GM23338 (cell line): Measurements from ENCODE around the gene COL8A1. TPM values are rescaled to one million over a fixed set of nuclear protein-coding genes. Genes with fewer than 3 reads are reported as not detected.

Experiments
- ATAC-seq: fragments of 200-7000 bp; cut with Tn5 transposase; 3 replicates; pipeline ENCODE4 v1.9.1; 2020
- DNase-seq: peaks from one replicate; pipeline ENCODE4 v3.0.0-alpha.2; 2015; ENCODE audit warnings: low spot score
- H2AFZ ChIP-seq: fragments of 200-600 bp; sonication (generic); 2 replicates; pipeline ENCODE4 v1.8.0; 2016; ENCODE audit warnings: antibody characterized with exemption, mild to moderate bottlenecking, moderate library complexity
- H3F3A ChIP-seq: fragments of 200-600 bp; sonication (generic); replicated peaks from 2 replicates; pipeline ENCODE4 v1.8.0; 2017; ENCODE audit warnings: antibody characterized with exemption, mixed run types, low read depth
- H3K27ac ChIP-seq: fragments of 200-600 bp; sonication (generic); 2 replicates; pipeline ENCODE4 v1.6.1; 2016; ENCODE audit warnings: low read depth
- H3K27me3 ChIP-seq: fragments of 200-600 bp; sonication (generic); 2 replicates; pipeline ENCODE4 v1.8.0; 2016; ENCODE audit warnings: mild to moderate bottlenecking, mixed run types, moderate library complexity; ENCODE audit not compliant: insufficient read depth
- H3K36me3 ChIP-seq: fragments of 200-600 bp; sonication (generic); 2 replicates; pipeline ENCODE4 v1.8.0; 2016; ENCODE audit warnings: mild to moderate bottlenecking; ENCODE audit not compliant: insufficient read depth
- H3K4me1 ChIP-seq: fragments of 200-600 bp; sonication (generic); 2 replicates; pipeline ENCODE4 v1.8.0; 2016; ENCODE audit warnings: mild to moderate bottlenecking, moderate library complexity; ENCODE audit not compliant: insufficient read depth
- H3K4me2 ChIP-seq: fragments of 200-600 bp; sonication (generic); 2 replicates; pipeline ENCODE4 v1.7.1; 2017; ENCODE audit warnings: mixed run types
- H3K4me3 ChIP-seq: fragments of 200-600 bp; sonication (generic); 2 replicates; pipeline ENCODE4 v1.6.1; 2016; ENCODE audit warnings: mixed run types
- H3K79me2 ChIP-seq: fragments of 200-600 bp; sonication (generic); replicated peaks from 2 replicates; pipeline ENCODE4 v1.8.0; 2017; ENCODE audit warnings: mild to moderate bottlenecking; ENCODE audit not compliant: insufficient read depth
- H3K9me2 ChIP-seq: fragments of 200-600 bp; sonication (generic); 2 replicates; pipeline ENCODE4 v1.8.0; 2017; ENCODE audit not compliant: insufficient read depth
- H4K20me1 ChIP-seq: fragments of 200-600 bp; sonication (generic); replicated peaks from 2 replicates; pipeline ENCODE4 v1.8.0; 2017; ENCODE audit warnings: mild to moderate bottlenecking; ENCODE audit not compliant: insufficient read depth
- H3K27ac Mint-ChIP-seq: 2 replicates; pipeline ENCODE4 v1.8.0; 2020; ENCODE audit warnings: inconsistent platforms, mild to moderate bottlenecking, moderate library complexity, mixed read lengths
- H3K27me3 Mint-ChIP-seq: 3 replicates; pipeline ENCODE4 v1.8.0; 2022; ENCODE audit warnings: low read depth, mild to moderate bottlenecking, moderate library complexity, mixed read lengths, inconsistent platforms; ENCODE audit not compliant: insufficient read depth, poor library complexity
- H3K36me3 Mint-ChIP-seq: 3 replicates; pipeline ENCODE4 v1.8.0; 2021; ENCODE audit warnings: low read depth, mild to moderate bottlenecking, inconsistent platforms, moderate library complexity, mixed read lengths
- H3K4me1 Mint-ChIP-seq: 3 replicates; pipeline ENCODE4 v1.8.0; 2020; ENCODE audit warnings: mild to moderate bottlenecking, inconsistent platforms, mixed read lengths
- H3K4me3 Mint-ChIP-seq: 3 replicates; pipeline ENCODE4 v1.8.0; 2021; ENCODE audit warnings: moderate library complexity, mild to moderate bottlenecking, inconsistent platforms, mixed read lengths
- H3K9me3 Mint-ChIP-seq: 3 replicates; pipeline ENCODE4 v1.8.0; 2020; ENCODE audit warnings: moderate library complexity, mild to moderate bottlenecking, inconsistent platforms, mixed read lengths
- polyA plus RNA-seq: library from polyadenylated mRNA; unstranded; fragments of >200 nt; fragmentation: Nextera tagmentation; extraction: Ambion mirVana; gene quantifications from 2 replicates; pipeline ENCODE4 v1.2.1, GENCODE V29; 2016
- total RNA-seq: library from RNA; depleted of rRNA; stranded (reverse); fragments of >200 nt; shearing (Covaris generic); gene quantifications from 2 replicates; pipeline ENCODE4 v1.2.3, GENCODE V29; 2014
- TF ChIP-seq, protein P1 (sequence below): fragments of 250-450 bp; sonication (Bioruptor Pico); IDR thresholded peaks from 2 replicates; pipeline ENCODE4 v1.5.0; 2020; ENCODE audit warnings: mild to moderate bottlenecking, moderate library complexity

COL8A1 gene
- total and polyA plus RNA-seq, 2 experiments from 2014 or later: 0.26 to 0.97 TPM

GRCh38 chr3:99777210-99777549, 138.8 kb downstream of the COL8A1 start (continued):
- TF ChIP-seq, protein P1, sequence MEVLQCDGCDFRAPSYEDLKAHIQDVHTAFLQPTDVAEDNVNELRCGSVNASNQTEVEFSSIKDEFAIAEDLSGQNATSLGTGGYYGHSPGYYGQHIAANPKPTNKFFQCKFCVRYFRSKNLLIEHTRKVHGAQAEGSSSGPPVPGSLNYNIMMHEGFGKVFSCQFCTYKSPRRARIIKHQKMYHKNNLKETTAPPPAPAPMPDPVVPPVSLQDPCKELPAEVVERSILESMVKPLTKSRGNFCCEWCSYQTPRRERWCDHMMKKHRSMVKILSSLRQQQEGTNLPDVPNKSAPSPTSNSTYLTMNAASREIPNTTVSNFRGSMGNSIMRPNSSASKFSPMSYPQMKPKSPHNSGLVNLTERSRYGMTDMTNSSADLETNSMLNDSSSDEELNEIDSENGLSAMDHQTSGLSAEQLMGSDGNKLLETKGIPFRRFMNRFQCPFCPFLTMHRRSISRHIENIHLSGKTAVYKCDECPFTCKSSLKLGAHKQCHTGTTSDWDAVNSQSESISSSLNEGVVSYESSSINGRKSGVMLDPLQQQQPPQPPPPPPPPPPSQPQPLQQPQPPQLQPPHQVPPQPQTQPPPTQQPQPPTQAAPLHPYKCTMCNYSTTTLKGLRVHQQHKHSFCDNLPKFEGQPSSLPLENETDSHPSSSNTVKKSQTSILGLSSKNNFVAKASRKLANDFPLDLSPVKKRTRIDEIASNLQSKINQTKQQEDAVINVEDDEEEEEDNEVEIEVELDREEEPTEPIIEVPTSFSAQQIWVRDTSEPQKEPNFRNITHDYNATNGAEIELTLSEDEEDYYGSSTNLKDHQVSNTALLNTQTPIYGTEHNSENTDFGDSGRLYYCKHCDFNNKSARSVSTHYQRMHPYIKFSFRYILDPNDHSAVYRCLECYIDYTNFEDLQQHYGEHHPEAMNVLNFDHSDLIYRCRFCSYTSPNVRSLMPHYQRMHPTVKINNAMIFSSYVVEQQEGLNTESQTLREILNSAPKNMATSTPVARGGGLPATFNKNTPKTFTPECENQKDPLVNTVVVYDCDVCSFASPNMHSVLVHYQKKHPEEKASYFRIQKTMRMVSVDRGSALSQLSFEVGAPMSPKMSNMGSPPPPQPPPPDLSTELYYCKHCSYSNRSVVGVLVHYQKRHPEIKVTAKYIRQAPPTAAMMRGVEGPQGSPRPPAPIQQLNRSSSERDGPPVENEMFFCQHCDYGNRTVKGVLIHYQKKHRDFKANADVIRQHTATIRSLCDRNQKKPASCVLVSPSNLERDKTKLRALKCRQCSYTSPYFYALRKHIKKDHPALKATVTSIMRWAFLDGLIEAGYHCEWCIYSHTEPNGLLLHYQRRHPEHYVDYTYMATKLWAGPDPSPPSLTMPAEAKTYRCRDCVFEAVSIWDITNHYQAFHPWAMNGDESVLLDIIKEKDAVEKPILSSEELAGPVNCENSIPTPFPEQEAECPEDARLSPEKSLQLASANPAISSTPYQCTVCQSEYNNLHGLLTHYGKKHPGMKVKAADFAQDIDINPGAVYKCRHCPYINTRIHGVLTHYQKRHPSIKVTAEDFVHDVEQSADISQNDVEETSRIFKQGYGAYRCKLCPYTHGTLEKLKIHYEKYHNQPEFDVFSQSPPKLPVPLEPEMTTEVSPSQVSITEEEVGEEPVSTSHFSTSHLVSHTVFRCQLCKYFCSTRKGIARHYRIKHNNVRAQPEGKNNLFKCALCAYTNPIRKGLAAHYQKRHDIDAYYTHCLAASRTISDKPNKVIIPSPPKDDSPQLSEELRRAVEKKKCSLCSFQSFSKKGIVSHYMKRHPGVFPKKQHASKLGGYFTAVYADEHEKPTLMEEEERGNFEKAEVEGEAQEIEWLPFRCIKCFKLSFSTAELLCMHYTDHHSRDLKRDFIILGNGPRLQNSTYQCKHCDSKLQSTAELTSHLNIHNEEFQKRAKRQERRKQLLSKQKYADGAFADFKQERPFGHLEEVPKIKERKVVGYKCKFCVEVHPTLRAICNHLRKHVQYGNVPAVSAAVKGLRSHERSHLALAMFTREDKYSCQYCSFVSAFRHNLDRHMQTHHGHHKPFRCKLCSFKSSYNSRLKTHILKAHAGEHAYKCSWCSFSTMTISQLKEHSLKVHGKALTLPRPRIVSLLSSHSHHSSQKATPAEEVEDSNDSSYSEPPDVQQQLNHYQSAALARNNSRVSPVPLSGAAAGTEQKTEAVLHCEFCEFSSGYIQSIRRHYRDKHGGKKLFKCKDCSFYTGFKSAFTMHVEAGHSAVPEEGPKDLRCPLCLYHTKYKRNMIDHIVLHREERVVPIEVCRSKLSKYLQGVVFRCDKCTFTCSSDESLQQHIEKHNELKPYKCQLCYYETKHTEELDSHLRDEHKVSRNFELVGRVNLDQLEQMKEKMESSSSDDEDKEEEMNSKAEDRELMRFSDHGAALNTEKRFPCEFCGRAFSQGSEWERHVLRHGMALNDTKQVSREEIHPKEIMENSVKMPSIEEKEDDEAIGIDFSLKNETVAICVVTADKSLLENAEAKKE (CRISPR knock-in tag): no peak

GRCh38 chr3:99777708-99778107, 139.3 kb downstream of the COL8A1 start:
- H3K4me2 ChIP-seq: no peak overlapping the region
- H3K9me2 ChIP-seq: peaks cover 12% of the 10 kb centered on the region
- H3F3A ChIP-seq: no peaks in the 10 kb centered on the region
- Mint-ChIP-seq H3K27me3 (no peaks in the 10 kb centered on the region), H3K4me3 (no peak overlapping the region), H3K4me1 (peaks cover 6% of the 10 kb centered on the region; the same call in 2 of the 3 replicates), H3K27ac (no peak overlapping the region), H3K9me3 (no peaks in the 10 kb centered on the region), H3K36me3 (no peaks in the 10 kb centered on the region)
- H3K27me3 ChIP-seq: no peaks in the 10 kb centered on the region
- no peak overlapping the region for H3K4me3 ChIP-seq
- no peaks in the 10 kb centered on the region for H3K79me2 ChIP-seq
- ATAC-seq: no peak
- no peak overlapping the region for H3K27ac ChIP-seq
- H2AFZ ChIP-seq: peak overlapping the region; percentile 24; the same call in 1 of the 2 replicates
- TF ChIP-seq, protein P1 (CRISPR knock-in tag): no peak
- peaks cover 6% of the 10 kb centered on the region; the same call in 1 of the 2 replicates for H3K4me1 ChIP-seq
- no peaks in the 10 kb centered on the region for H3K36me3 ChIP-seq
- no peaks in the 10 kb centered on the region for H4K20me1 ChIP-seq
- no peak for DNase-seq
